WTC11 (cell line): ENCODE data around the gene PLA2G4A.

ENCODE experiments used
- ATF2 ChIP-seq: sonication (generic); formaldehyde crosslinking; IDR thresholded peaks from 2 replicates; pipeline ENCODE4 v1.8.1; 2022; ENCODE audit warnings: low read depth, missing genetic modification reagents, borderline replicate concordance
- CTCF ChIP-seq: fragments of 200-600 bp; IDR thresholded peaks from 2 replicates; pipeline ENCODE4 v1.8.0; 2022; ENCODE audit warnings: antibody characterized with exemption
- E2F1 ChIP-seq: sonication (generic); formaldehyde crosslinking; IDR thresholded peaks from 2 replicates; pipeline ENCODE4 v1.8.0; 2022; ENCODE audit warnings: mild to moderate bottlenecking, missing genetic modification reagents
- ELF4 ChIP-seq: sonication (generic); formaldehyde crosslinking; IDR thresholded peaks from 2 replicates; pipeline ENCODE4 v1.8.1; 2022; ENCODE audit warnings: low read depth, mild to moderate bottlenecking, moderate library complexity, missing genetic modification reagents
- PRDM15 ChIP-seq: sonication (generic); formaldehyde crosslinking; IDR thresholded peaks from 2 replicates; pipeline ENCODE4 v1.8.0; 2022; ENCODE audit warnings: missing genetic modification reagents
- ZBTB43 ChIP-seq: sonication (generic); formaldehyde crosslinking; IDR thresholded peaks from 2 replicates; pipeline ENCODE4 v1.8.1; 2023; ENCODE audit warnings: mild to moderate bottlenecking, missing genetic modification reagents

- no peak for TF ChIP-seq ZBTB43 (CRISPR knock-in tag)
- no peak for TF ChIP-seq PRDM15
- TF ChIP-seq ELF4 (CRISPR knock-in tag), result no peak
- TF ChIP-seq CTCF, result no peak
- no peak for TF ChIP-seq ATF2
- TF ChIP-seq E2F1, result no peak
Measured at GRCh38 chr1:186945146-186945545, 116.4 kb downstream of the PLA2G4A start.
